Stimulated activated CD4-positive, alpha-beta T cell treated with anti-CD3 and anti-CD28 coated beads, Interleukin-1b, Interleukin-23, amount 100 ng/mL, for 24 hours (primary cell): ENCODE data around the gene DHRS4L2.
"Not testable (repeated sequence)": the region's sequence is repeated elsewhere in the genome, so short reads cannot be mapped to it uniquely, and the experiment has no call there.

Source experiments
- DNase-seq, 4 experiments: peaks; one replicate each; pipeline ENCODE4 v3.0.0-alpha.2; 2020; ENCODE audit warnings: low read depth in 4 of 4, low spot score in 1 of 4

The DHRS4L2 gene

GRCh38 chr14:23988607-23989363 lies at the start of gene DHRS4L2:
Gene DHRS4L2, plus strand, starts transcription at chr14:23988929. Its CDS starts 19 bp downstream, at chr14:23988948.
- peak; percentile 50 to 88 (median 64) for DNase-seq

DNA sequence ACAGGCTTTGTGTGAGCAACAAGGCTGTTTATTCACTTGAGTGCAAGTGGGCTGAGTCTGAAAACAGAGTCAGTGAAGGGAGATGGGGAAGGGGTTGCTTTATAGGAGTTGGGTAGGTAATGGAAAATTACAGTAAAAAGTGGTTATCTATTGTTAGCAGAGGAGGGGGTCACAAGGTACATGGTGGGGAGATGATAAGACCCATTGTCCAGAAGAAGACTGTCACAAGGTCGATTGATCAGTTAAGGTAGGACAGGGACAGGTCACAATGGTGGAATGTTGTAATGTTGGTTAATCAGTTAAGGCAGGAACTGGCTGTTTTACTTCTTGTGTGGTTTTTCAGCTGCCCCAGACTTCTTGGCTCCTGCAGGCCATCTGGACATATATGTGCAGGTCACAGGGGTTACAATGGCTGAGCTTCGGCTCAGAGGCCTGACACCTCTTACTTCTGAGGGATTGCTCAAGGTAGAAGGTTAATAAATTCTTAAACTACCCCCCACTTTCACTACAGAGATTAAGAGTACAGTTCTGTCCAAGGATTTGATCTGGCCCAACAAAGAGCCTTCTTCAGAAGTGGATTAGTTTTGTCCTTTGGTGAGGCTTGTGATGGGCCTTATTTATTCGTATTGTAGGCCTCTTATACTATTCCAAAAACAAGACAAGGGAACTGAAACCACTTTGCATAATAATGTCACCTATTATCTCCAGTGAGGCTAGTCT lies 49.0 kb upstream of the DHRS4L2 start:
- no peak for DNase-seq

GRCh38 chr14:23941230-23941629 lies 47.5 kb upstream of the DHRS4L2 start:
- no peak for DNase-seq

DNA sequence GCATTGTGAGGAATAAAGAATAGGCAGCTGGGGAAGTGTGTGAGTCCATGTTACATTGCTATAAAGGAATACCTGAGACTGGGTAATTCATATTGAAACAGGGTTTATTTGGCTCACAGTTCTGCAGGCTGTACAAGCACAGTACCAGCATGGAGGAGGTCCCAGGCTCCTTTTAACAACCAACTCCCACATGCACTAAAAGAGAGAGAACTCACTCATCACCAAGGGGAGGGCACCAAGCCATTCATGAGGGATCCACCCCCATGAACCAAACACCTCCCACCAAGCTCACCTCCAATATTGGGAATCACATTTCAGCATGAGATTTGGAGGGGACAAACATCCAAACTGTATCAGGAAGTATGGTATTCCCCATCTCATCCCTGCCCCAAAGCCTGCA lies 47.1 kb upstream of the DHRS4L2 start:
- no peak for DNase-seq

GRCh38 chr14:23942587-23942986 lies 46.1 kb upstream of the DHRS4L2 start:
- no peak for DNase-seq

DNA sequence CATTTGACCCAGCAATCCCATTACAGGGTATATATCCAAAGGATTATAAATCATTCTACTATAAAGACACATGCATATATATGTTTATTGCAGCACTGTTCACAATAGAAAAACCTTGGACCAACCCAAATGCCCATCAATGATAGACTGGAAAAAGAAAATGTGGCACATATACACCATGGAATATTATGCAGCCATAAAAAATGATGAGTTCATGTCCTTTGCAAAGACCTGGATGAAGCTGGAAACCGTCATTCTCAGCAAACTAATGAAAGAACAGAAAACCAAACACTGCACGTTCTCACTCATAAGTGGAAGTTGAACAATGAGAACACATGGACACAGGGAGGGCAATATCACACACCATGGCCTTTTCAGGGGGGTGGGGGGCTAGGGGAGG lies 39.7 kb upstream of the DHRS4L2 start:
- DNase-seq: not testable (repeated sequence)

DNA sequence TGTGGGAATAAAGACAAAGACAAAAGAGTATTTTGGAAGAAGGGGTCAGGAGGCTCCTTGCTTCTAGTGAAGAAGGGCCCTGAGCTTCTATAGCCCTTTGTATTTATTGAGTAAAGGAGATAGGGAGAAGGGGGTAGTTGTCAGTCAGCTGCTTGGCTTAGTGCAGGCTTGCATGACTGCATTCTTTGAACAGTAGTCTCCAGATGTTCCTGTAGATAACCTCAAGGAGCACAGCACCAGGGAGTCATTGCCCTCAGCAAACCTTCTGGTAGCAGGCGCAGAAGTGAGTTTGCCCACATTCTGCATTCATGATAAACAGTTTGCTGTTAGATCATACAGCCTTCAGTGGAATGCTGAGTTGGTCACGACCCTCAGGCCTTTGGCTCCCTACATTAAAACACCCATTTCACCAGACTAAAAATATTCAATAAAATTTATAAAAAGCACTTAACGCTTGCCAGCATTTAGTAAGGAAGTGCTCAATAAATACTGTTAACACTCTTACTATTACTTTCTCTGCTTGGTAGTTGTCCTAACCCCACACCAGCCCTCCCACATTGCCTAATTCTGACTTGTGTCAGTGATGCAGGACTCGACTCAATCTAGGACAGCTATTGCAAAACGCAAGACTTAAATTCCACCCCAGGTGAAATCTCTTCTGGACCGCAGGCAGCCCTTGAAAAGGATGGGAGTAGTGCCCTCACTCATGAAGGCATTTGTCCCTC lies 38.2 kb upstream of the DHRS4L2 start:
- DNase-seq: no peak

DNA sequence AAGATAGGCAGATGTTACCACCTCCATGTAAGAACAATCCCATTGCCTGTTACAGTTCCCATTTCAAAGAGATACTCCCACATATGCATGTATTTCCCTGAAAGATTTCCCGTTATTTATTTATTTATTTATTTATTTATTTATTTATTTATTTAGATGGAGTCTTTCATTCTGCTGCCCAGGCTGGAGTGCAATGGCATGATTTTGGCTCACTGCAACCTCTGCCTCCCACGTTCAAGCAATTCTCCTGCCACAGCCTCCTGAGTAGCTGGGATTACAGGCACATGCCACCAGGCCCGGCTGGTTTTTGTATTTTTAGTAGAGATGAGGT lies 37.6 kb upstream of the DHRS4L2 start:
- DNase-seq: not testable (repeated sequence)

GRCh38 chr14:23951590-23952201 lies 37.0 kb upstream of the DHRS4L2 start:
- no peak for DNase-seq

DNA sequence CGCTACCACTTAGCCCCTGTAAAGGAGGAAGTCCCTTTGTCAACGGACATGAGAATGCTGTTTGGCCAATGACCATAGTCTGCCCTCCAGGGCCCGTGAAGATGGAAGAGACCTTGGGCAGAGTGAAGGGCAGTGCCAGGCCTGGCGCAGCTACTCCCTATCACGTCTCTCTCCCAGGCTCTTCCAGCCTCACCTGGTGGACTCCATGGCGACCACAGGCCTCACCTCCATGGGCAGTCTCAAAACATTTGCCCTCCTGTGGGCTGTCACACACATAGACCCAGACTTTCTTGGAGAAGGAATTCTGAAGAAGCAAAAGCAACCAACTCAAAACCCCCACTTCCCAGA lies 35.6 kb upstream of the DHRS4L2 start:
- DNase-seq: not testable (repeated sequence)

DNA sequence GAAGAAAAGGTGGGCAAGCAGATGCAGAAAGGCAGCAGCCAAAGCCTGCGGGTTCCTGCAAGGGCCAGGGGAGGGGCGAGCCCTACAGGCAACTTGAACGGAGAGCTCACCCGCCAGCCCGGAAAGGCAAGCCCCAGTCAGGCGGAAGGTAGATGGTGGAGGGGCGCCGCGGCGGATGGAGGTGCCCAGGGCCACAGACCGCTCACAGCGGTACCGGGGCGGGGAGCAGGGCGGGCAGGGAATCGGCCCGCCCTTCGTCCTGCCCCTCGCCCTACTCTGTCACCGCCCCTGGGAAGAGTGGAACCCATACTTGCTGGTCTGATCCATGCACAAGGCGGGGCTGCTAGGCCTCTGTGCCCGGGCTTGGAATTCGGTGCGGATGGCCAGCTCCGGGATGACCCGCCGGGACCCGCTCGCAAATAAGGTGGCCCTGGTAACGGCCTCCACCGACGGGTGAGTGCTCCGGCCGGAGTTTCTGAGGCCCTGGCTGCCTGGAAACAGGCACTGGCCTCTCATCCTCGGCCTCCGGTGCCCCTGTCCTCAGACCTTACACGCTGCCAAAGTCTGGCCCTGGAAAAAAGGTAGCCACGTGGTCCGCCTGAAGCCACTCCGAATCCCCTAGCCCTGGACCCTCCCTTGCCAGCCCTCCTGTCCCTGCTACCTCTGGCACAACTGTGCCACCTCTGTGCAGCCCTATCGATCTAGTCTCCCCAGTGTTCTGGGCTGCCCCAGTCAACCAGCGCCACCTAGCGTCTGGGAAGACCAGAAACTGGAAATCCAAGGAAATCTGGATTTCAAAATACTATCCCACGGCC lies 35.1 kb upstream of the DHRS4L2 start, which contains the start of gene DHRS4:
DHRS4 (plus strand) TSS at position 307 of the 815 bp plus-strand sequence; CDS start at position 326, 19 bp downstream.
- DNase-seq: peak; percentile 64 to 82 (median 66)

- DNase-seq: not testable (repeated sequence)
These were observed 34.5 kb upstream of the DHRS4L2 start for GRCh38 chr14:23954279-23954614.

DNA sequence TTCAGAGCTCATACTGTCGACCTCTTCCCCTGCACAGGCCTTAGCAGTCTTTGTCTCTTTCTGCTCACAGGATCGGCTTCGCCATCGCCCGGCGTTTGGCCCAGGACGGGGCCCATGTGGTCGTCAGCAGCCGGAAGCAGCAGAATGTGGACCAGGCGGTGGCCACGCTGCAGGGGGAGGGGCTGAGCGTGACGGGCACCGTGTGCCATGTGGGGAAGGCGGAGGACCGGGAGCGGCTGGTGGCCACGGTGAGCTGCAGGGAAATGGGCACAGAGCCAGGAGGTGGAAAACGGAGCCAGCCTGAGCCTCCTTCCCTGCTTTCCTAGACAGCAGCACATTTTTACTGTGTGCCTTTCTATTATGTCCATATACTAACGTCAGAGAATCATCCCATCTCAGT lies 33.8 kb upstream of the DHRS4L2 start:
- not testable (repeated sequence) for DNase-seq

DNA sequence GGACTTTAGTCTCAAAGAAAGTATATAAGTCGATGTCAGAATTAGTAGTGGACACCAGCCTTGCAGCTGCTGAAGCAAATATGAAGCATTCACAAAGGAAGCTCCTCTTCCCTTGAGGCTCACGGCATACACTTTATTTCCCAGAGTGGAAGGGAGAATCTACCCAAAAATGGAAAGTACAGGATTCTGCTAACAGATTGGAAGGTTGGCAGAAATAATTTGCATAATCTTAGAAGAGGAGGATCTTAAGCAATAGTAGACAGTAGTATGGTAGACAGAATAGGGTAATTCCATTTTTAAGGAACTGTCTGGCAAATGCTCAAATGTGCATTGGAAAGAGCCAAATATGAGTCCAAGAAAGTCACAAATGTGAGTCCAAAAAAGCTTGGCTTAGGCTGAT lies 32.9 kb upstream of the DHRS4L2 start:
- not testable (repeated sequence) for DNase-seq

GRCh38 chr14:23957913-23958569 lies 30.7 kb upstream of the DHRS4L2 start:
- DNase-seq: not testable (repeated sequence)

DNA sequence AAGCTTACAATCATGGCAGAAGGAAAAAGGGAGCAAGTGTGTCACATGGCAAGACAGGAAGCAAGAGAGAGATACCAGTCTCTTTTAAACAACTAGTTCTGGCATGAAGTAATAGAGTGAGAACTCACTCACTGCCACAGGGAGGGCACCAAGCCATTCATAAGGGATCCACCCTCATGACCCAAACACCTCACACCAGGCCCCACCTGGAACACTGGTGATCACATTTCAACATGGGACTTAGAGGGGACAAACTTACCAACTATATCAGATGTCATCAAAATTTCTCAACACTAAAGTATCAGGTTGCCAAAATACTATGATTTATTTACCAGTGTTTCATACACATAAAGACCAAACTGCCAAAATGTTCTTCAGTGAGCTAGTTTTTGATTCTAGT lies 27.8 kb upstream of the DHRS4L2 start:
- not testable (repeated sequence) for DNase-seq

DNA sequence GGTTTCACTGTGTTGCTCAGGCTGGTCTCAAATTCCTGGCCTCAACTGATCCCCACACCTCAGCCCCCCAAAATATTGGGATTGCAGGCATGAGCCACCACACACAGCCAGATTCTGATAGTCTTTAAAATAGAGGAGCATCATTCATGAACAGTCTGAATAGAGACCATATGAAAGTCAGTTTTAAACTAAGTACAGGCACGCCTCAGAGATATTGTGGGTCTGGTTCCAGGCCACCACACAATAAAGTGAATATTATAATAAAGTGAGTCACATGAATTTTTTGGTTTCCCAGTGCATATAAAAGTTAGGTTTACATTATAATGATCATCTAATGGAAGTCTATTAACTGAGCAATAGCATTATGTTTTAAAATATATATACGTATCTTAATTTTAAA lies 27.0 kb upstream of the DHRS4L2 start:
- not testable (repeated sequence) for DNase-seq

GRCh38 chr14:23969130-23969480 lies 19.6 kb upstream of the DHRS4L2 start:
- DNase-seq: not testable (repeated sequence)

GRCh38 chr14:23969481-23970282 lies 19.0 kb upstream of the DHRS4L2 start:
- peak; percentile 41 to 61 (median 48) for DNase-seq
